ENCODE measurements around the gene EEF1A2.

DNA sequence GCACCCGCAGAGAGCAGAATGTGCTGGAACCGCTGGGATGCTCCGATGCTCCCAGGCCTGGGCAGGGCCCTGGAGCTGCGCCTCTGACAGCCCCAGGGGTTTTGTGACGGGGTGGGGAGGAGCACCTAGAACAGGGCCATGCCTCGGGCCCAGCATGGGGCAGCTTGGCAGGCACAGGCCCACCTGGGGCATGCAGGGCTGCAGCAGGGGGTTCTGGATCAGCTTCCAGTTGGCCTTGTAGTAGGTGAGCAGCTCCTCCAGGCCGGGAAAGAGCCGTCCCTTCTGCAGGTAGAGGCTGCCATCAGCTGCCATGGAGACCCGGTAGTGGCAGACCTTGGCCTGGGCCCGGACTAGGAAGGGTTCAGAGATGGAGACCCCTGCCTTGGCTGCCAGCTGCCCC, 44.2 kb upstream of the EEF1A2 start:
- TF ChIP-seq, protein P1, sequence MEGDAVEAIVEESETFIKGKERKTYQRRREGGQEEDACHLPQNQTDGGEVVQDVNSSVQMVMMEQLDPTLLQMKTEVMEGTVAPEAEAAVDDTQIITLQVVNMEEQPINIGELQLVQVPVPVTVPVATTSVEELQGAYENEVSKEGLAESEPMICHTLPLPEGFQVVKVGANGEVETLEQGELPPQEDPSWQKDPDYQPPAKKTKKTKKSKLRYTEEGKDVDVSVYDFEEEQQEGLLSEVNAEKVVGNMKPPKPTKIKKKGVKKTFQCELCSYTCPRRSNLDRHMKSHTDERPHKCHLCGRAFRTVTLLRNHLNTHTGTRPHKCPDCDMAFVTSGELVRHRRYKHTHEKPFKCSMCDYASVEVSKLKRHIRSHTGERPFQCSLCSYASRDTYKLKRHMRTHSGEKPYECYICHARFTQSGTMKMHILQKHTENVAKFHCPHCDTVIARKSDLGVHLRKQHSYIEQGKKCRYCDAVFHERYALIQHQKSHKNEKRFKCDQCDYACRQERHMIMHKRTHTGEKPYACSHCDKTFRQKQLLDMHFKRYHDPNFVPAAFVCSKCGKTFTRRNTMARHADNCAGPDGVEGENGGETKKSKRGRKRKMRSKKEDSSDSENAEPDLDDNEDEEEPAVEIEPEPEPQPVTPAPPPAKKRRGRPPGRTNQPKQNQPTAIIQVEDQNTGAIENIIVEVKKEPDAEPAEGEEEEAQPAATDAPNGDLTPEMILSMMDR (IDR thresholded peaks at IDR 0.05), result no peak
- TF ChIP-seq POLR2AphosphoS5 (IDR thresholded peaks at IDR 0.05), result no peak
